NB4 (cell line): ENCODE measurements around the gene ZNF609.
"Not testable (repeated sequence)": the region's sequence is repeated elsewhere in the genome, so short reads cannot be mapped to it uniquely, and the experiment has no call there.

ENCODE experiments used
- CTCF ChIP-seq: IDR thresholded peaks from one replicate; pipeline ENCODE4 v1.5.1; 2012; ENCODE audit warnings: low read depth, low read length
- POLR2A ChIP-seq: IDR thresholded peaks from 2 replicates; pipeline ENCODE4 v1.6.1; 2011; ENCODE audit warnings: mild to moderate bottlenecking; ENCODE audit not compliant: insufficient read length; ENCODE audit errors: extremely low read depth

- TF ChIP-seq POLR2A, CTCF: not testable (repeated sequence)
Observed at GRCh38 chr15:64639744-64640143, 179.4 kb downstream of the ZNF609 start.
